ENCODE data around the gene SLC19A3.

SLC19A3 gene

GRCh38 chr2:227707390-227707789, 10.4 kb downstream of the SLC19A3 start:
- Histone ChIP-seq H3K36me3 (ENCODE audit: control insufficient read depth in 2 of 2, insufficient read depth in 1 of 2, low read length in 2 of 2) (no peaks in the 10 kb centered on the region), H3K9me3 (ENCODE audit: control insufficient read depth, insufficient read depth, low read depth, low read length) (no peaks in the 10 kb centered on the region), H3K4me1 (ENCODE audit: control insufficient read depth, insufficient read depth, low read length) (no peaks in the 10 kb centered on the region; the same call in 1 of the 2 replicates), H3K27ac (ENCODE audit: extremely low read depth, low read depth, low read length) (no peak overlapping the region), H3K4me3 (ENCODE audit: low read depth, low read length) (no peak overlapping the region)
- ChIA-PET POLR2A (no interaction called here), CTCF (interaction anchor here (1.0 kb wide), 1 partner anchor 59 kb away, joined by 4 read pairs; no protein-coding TSS in a partner anchor)
- TF ChIP-seq ZNF292 (tag by site-specific recombination; IDR thresholded peaks at IDR 0.05; ENCODE audit: borderline replicate concordance, low read depth) (no peak), ZNF132 (tag by site-specific recombination; IDR thresholded peaks at IDR 0.05; ENCODE audit: borderline replicate concordance) (no peak), ZNF580 (tag by site-specific recombination; IDR thresholded peaks at IDR 0.05) (no peak), ZBTB44 (tag by site-specific recombination; IDR thresholded peaks at IDR 0.05) (no peak), BCL11A (tag by site-specific recombination; IDR thresholded peaks at IDR 0.05; ENCODE audit: low read depth) (no peak), ZFP69B (tag by site-specific recombination; IDR thresholded peaks at IDR 0.05) (no peak), ZBTB21 (tag by site-specific recombination; IDR thresholded peaks at IDR 0.05) (no peak), ZNF660 (tag by site-specific recombination; IDR thresholded peaks at IDR 0.05) (no peak), ZNF521 (tag by site-specific recombination; IDR thresholded peaks at IDR 0.05) (no peak), TCF7L2 (IDR thresholded peaks at IDR 0.05; ENCODE audit: borderline replicate concordance, low read depth, low read length) (no peak), ZNF488 (tag by site-specific recombination; IDR thresholded peaks at IDR 0.05) (no peak), GLI2 (tag by site-specific recombination; IDR thresholded peaks at IDR 0.05; ENCODE audit: borderline replicate concordance, low read depth) (no peak), ZBTB11 (tag by site-specific recombination; conservative IDR thresholded peaks at IDR 0.05; ENCODE audit: low read depth) (no peak), OVOL3 (tag by site-specific recombination; IDR thresholded peaks at IDR 0.05) (no peak)

GRCh38 chr2:227706859-227707258, 11.0 kb downstream of the SLC19A3 start:
- H3K4me3 ChIP-seq (ENCODE audit: low read depth, low read length) = no peak overlapping the region

GRCh38 chr2:227703961-227704360, 13.9 kb downstream of the SLC19A3 start:
- ChIA-PET POLR2A (no interaction called here), CTCF (interaction anchor here (1.3 kb wide), 1 partner anchor 46 kb away, joined by 4 read pairs; no protein-coding TSS in a partner anchor)
- TF ChIP-seq BCL11A (tag by site-specific recombination; IDR thresholded peaks at IDR 0.05; ENCODE audit: low read depth) (no peak), ZNF623 (tag by site-specific recombination; IDR thresholded peaks at IDR 0.05) (no peak), ZSCAN18 (tag by site-specific recombination; IDR thresholded peaks at IDR 0.05) (no peak), ZNF324 (tag by site-specific recombination; IDR thresholded peaks at IDR 0.05) (no peak), ZBTB1 (tag by site-specific recombination; IDR thresholded peaks at IDR 0.05) (no peak), ZNF624 (tag by site-specific recombination; IDR thresholded peaks at IDR 0.05) (no peak), ZNF501 (tag by site-specific recombination; IDR thresholded peaks at IDR 0.05) (no peak), ZNF148 (tag by site-specific recombination; IDR thresholded peaks at IDR 0.05; ENCODE audit: borderline replicate concordance) (no peak)

More at GRCh38 chr2:227706859-227707258, 11.0 kb downstream of the SLC19A3 start:
- Histone ChIP-seq H3K36me3 (ENCODE audit: control insufficient read depth in 2 of 2, insufficient read depth in 1 of 2, low read length in 2 of 2) (no peaks in the 10 kb centered on the region), H3K27ac (ENCODE audit: extremely low read depth, low read depth, low read length) (no peak overlapping the region), H3K9me3 (ENCODE audit: control insufficient read depth, insufficient read depth, low read depth, low read length) (no peaks in the 10 kb centered on the region), H3K4me1 (ENCODE audit: control insufficient read depth, insufficient read depth, low read length) (peaks cover under 1% of the 10 kb centered on the region; the same call in 1 of the 2 replicates)
- TF ChIP-seq ZNF311 (tag by site-specific recombination; IDR thresholded peaks at IDR 0.05; ENCODE audit: borderline replicate concordance) = no peak
- POLR2A ChIA-PET = no interaction called here
- CTCF ChIA-PET = interaction anchor here (1.0 kb wide), 1 partner anchor 59 kb away, joined by 4 read pairs; no protein-coding TSS in a partner anchor

More at GRCh38 chr2:227703961-227704360, 13.9 kb downstream of the SLC19A3 start:
- no peaks in the 10 kb centered on the region for H3K36me3 ChIP-seq (ENCODE audit: control insufficient read depth in 2 of 2, insufficient read depth in 1 of 2, low read length in 2 of 2)
- H3K4me1 ChIP-seq (ENCODE audit: control insufficient read depth, insufficient read depth, low read length) = peaks cover 2% of the 10 kb centered on the region; the same call in 1 of the 2 replicates
- H3K9me3 ChIP-seq (ENCODE audit: control insufficient read depth, insufficient read depth, low read depth, low read length) = no peaks in the 10 kb centered on the region
- H3K27ac ChIP-seq (ENCODE audit: extremely low read depth, low read depth, low read length) = no peak overlapping the region
- no peak overlapping the region for H3K4me3 ChIP-seq (ENCODE audit: low read depth, low read length)
